Non-pigmented ciliary epithelial cell (primary cell): Measurements from ENCODE around the gene ZMYM3.

Source experiments
- DNase-seq: peaks from one replicate; pipeline ENCODE4 v3.0.0-alpha.2; 2010; ENCODE audit warnings: low read depth

Gene ZMYM3

GRCh38 chrX:71214152-71214551, 39.8 kb downstream of the ZMYM3 start:
- DNase-seq: no peak

- no peak for DNase-seq
These were observed 41.4 kb downstream of the ZMYM3 start for GRCh38 chrX:71212536-71212935.

DNA sequence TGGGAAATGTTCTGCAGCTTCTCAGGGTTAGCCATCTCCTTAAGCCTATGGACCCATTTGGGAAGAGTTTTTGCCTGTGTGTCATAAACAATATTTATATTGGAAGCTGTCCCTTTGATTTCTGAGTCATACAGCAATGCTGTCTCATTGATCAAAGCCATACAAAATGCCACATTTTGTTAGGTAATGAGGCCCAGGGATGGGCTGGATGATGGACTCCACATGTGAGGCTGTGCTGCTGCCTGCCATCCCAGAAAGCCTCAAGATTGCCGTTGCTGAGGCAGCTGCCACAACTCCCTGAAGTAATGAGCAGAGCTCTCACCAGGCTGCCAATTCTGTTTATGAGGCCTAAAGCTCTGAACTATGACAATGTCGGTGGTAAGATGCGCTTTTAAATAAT, 43.1 kb downstream of the ZMYM3 start:
- no peak for DNase-seq

- no peak for DNase-seq
These were observed 54.5 kb downstream of the ZMYM3 start for GRCh38 chrX:71199252-71200008.

GRCh38 chrX:71198066-71198465, 55.9 kb downstream of the ZMYM3 start:
- no peak for DNase-seq

- DNase-seq: no peak
These were observed 57.8 kb downstream of the ZMYM3 start for GRCh38 chrX:71195964-71196649.

DNA sequence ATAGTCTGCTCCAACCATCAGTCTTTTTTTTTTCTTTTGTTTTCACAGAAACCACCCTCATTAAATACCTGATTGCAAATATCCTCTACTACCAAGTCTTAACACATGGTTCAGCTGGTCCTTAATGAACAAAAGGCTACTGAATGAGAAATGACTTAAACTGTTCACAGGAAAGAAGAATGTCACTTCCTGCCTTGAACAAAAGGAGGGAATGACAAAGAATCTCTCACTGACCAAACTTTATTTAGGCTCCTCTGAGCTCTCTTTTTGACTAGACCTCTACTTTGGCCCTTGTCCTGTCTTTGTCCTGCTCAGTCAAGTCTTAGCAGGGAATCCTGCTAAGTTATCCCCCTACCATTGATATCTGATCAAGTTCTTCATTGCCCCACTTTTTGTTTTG, 62.7 kb downstream of the ZMYM3 start:
- no peak for DNase-seq
